IPS-15b (cell line): Measurements from ENCODE around the gene DCHS1.

Experiments used
- H3K27me3 ChIP-seq: one replicate; pipeline ENCODE4 v1.6.1; 2013; ENCODE audit warnings: low read length; ENCODE audit not compliant: control insufficient read depth, insufficient read depth
- H3K36me3 ChIP-seq: one replicate; pipeline ENCODE4 v1.6.1; 2013; ENCODE audit warnings: low read length; ENCODE audit not compliant: control insufficient read depth, insufficient read depth
- H3K4me1 ChIP-seq: one replicate; pipeline ENCODE4 v1.6.1; 2013; ENCODE audit warnings: mild to moderate bottlenecking, low read length; ENCODE audit not compliant: control insufficient read depth, insufficient read depth
- H3K4me3 ChIP-seq: one replicate; pipeline ENCODE4 v1.5.1; 2013; ENCODE audit warnings: low read depth, low read length
- H3K9ac ChIP-seq: one replicate; pipeline ENCODE4 v1.6.1; 2013; ENCODE audit warnings: low read depth, mild to moderate bottlenecking, low read length
- H3K9me3 ChIP-seq: one replicate; pipeline ENCODE4 v1.6.1; 2013; ENCODE audit warnings: mild to moderate bottlenecking, low read length; ENCODE audit not compliant: control insufficient read depth, insufficient read depth

DCHS1 gene

GRCh38 chr11:6640036-6640984, 15.3 kb downstream of the DCHS1 start:
- Histone ChIP-seq H3K4me1 (no peaks in the 10 kb centered on the region), H3K9ac (no peak overlapping the region), H3K9me3 (no peaks in the 10 kb centered on the region), H3K27me3 (no peaks in the 10 kb centered on the region), H3K4me3 (no peak overlapping the region), H3K36me3 (no peaks in the 10 kb centered on the region)

- no peaks in the 10 kb centered on the region for H3K27me3 ChIP-seq
- no peaks in the 10 kb centered on the region for H3K9me3 ChIP-seq
- H3K9ac ChIP-seq: no peak overlapping the region
- H3K4me3 ChIP-seq: no peak overlapping the region
- H3K36me3 ChIP-seq: no peaks in the 10 kb centered on the region
- H3K4me1 ChIP-seq: no peaks in the 10 kb centered on the region
Observed at GRCh38 chr11:6638429-6638828, 17.2 kb downstream of the DCHS1 start.

- Histone ChIP-seq H3K36me3 (no peaks in the 10 kb centered on the region), H3K9me3 (no peaks in the 10 kb centered on the region), H3K4me1 (no peaks in the 10 kb centered on the region), H3K27me3 (no peaks in the 10 kb centered on the region), H3K9ac (no peak overlapping the region), H3K4me3 (no peak overlapping the region)
Observed at GRCh38 chr11:6637871-6638270, 17.7 kb downstream of the DCHS1 start.

- Histone ChIP-seq H3K4me3 (no peak overlapping the region), H3K27me3 (peaks cover 8% of the 10 kb centered on the region), H3K9ac (no peak overlapping the region), H3K36me3 (no peaks in the 10 kb centered on the region), H3K9me3 (no peaks in the 10 kb centered on the region), H3K4me1 (no peaks in the 10 kb centered on the region)
Observed at GRCh38 chr11:6636480-6636879, 19.1 kb downstream of the DCHS1 start.

- no peaks in the 10 kb centered on the region for H3K9me3 ChIP-seq
- peaks cover 17% of the 10 kb centered on the region for H3K27me3 ChIP-seq
- H3K4me1 ChIP-seq: no peaks in the 10 kb centered on the region
- H3K9ac ChIP-seq: no peak overlapping the region
- no peaks in the 10 kb centered on the region for H3K36me3 ChIP-seq
- H3K4me3 ChIP-seq: no peak overlapping the region
Observed at GRCh38 chr11:6635082-6635932, 20.3 kb downstream of the DCHS1 start.

GRCh38 chr11:6634534-6634933, 21.1 kb downstream of the DCHS1 start:
- Histone ChIP-seq H3K4me1 (no peaks in the 10 kb centered on the region), H3K9me3 (no peaks in the 10 kb centered on the region)

GRCh38 chr11:6633422-6634408, 21.9 kb downstream of the DCHS1 start:
- H3K4me1 ChIP-seq: no peaks in the 10 kb centered on the region
- H3K9me3 ChIP-seq: no peaks in the 10 kb centered on the region
- no peaks in the 10 kb centered on the region for H3K36me3 ChIP-seq
- H3K9ac ChIP-seq: no peak overlapping the region
- no peak overlapping the region for H3K4me3 ChIP-seq
- H3K27me3 ChIP-seq: peaks cover 33% of the 10 kb centered on the region

More at GRCh38 chr11:6634534-6634933, 21.1 kb downstream of the DCHS1 start:
- H3K9ac ChIP-seq: no peak overlapping the region
- no peaks in the 10 kb centered on the region for H3K36me3 ChIP-seq
- H3K27me3 ChIP-seq: peaks cover 25% of the 10 kb centered on the region
- H3K4me3 ChIP-seq: no peak overlapping the region

GRCh38 chr11:6632116-6633073, 23.2 kb downstream of the DCHS1 start:
- Histone ChIP-seq H3K36me3 (peaks cover under 1% of the 10 kb centered on the region), H3K9me3 (no peaks in the 10 kb centered on the region), H3K27me3 (peaks cover 33% of the 10 kb centered on the region), H3K4me3 (no peak overlapping the region), H3K9ac (no peak overlapping the region), H3K4me1 (no peaks in the 10 kb centered on the region)

- H3K9me3 ChIP-seq: no peaks in the 10 kb centered on the region
Observed at GRCh38 chr11:6631361-6631890, 24.2 kb downstream of the DCHS1 start.

GRCh38 chr11:6630632-6631291, 24.8 kb downstream of the DCHS1 start:
- no peaks in the 10 kb centered on the region for H3K4me1 ChIP-seq
- H3K36me3 ChIP-seq: peaks cover 4% of the 10 kb centered on the region
- H3K9ac ChIP-seq: no peak overlapping the region
- H3K27me3 ChIP-seq: peaks cover 33% of the 10 kb centered on the region
- peak overlapping the region; percentile 56 for H3K4me3 ChIP-seq
- H3K9me3 ChIP-seq: no peaks in the 10 kb centered on the region

More at GRCh38 chr11:6631361-6631890, 24.2 kb downstream of the DCHS1 start:
- no peaks in the 10 kb centered on the region for H3K4me1 ChIP-seq
- peaks cover 33% of the 10 kb centered on the region for H3K27me3 ChIP-seq
- H3K9ac ChIP-seq: no peak overlapping the region
- peaks cover 4% of the 10 kb centered on the region for H3K36me3 ChIP-seq
- H3K4me3 ChIP-seq: no peak overlapping the region
